ENCODE results near the gene PSMC3IP.

DNA sequence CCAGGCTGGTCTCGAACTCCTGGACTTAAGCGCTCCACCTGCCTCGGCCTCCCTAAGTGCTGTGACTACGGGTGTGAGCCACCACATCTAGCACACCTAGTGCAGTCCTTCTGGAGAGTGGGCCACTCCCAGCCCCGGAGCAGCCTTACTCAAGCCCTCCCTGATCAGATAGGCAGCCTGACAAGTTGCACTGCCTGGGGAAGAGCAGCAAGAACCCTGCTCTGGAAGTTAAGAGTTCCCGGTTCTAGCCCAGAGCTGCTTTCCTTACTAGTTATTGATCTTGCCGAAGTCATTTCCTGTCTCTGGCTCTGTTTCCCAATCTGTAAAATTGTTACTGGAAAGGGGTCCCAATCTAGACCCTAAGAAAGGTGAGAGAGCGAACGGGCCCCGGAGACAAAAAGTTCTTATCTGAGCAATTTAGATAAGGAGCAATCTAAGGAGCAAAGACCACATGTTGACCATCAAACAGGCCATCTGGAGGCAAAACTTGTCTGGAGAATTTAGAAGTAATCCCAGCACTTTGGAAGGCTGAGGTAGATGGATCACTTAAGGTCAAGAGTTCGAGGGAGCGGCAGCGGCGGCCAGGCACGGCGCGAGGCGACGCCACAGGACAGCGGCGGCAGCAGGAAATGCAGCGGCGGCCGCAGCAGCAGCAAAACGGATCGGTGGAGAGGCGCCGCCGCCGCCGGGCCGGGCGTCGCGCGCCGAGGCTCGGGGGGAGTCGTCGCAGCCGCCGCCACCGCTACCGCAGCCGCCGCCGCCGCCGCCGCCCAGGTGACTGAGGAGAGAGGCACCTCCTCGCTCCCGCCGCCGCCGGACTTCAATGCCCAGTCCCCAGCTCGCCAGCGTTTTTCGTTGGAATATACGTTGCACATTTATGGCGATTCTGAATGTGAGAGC is 45.8 kb downstream of the PSMC3IP start:
- TF ChIP-seq POLR2A (IDR thresholded peaks at IDR 0.05; ENCODE audit: low read length): no peak
- no peak for TF ChIP-seq GATA1 (IDR thresholded peaks at IDR 0.05; ENCODE audit: low read depth, low read length)

Measured in erythroblast (primary cell).